HepG2 (cell line): Measurements from ENCODE around the gene SCRT2. TPM values are rescaled to one million over a fixed set of nuclear protein-coding genes. Genes with fewer than 3 reads are reported as not detected.
A peak's percentile ranks its signal among the peaks of the same experiment; 100 is the strongest.

Experiments
- AGO2 ChIP-seq: fragments of 200-400 bp; formaldehyde crosslinking; optimal IDR thresholded peaks from 2 replicates; pipeline ENCODE3; 2017; ENCODE audit warnings: mild to moderate bottlenecking, low read depth, low read length, moderate library complexity
- CCAR2 ChIP-seq: fragments of 200-400 bp; formaldehyde crosslinking; optimal IDR thresholded peaks from 2 replicates; pipeline ENCODE3; 2018; ENCODE audit warnings: low read depth, mild to moderate bottlenecking, low read length, moderate library complexity
- FIP1L1 ChIP-seq: fragments of 200-400 bp; formaldehyde crosslinking; IDR thresholded peaks from 2 replicates; pipeline ENCODE4 v1.6.1; 2018; ENCODE audit warnings: low read depth, mild to moderate bottlenecking, low read length, moderate library complexity, borderline replicate concordance; ENCODE audit not compliant: insufficient read depth
- FOXK2 ChIP-seq: fragments of 450-650 bp; IDR thresholded peaks from 2 replicates; pipeline ENCODE4 v1.6.1; 2016
- HES4 ChIP-seq: sonication (generic); formaldehyde crosslinking; IDR thresholded peaks from 2 replicates; pipeline ENCODE4 v1.9.0; 2021; ENCODE audit warnings: mild to moderate bottlenecking, missing genetic modification reagents, borderline replicate concordance
- NR2F6 ChIP-seq, 2 experiments: IDR thresholded peaks; 2 replicates each; pipeline ENCODE4 v1.6.1; 2016; ENCODE audit warnings: antibody characterized with exemption in 1 of 2, mild to moderate bottlenecking in 1 of 2
- PCBP1 ChIP-seq: fragments of 200-400 bp; formaldehyde crosslinking; IDR thresholded peaks from 2 replicates; pipeline ENCODE4 v1.6.1; 2017; ENCODE audit warnings: mild to moderate bottlenecking, low read depth, low read length, borderline replicate concordance
- SRF ChIP-seq: IDR thresholded peaks from 2 replicates; pipeline ENCODE4 v1.6.1; 2011; ENCODE audit warnings: mild to moderate bottlenecking, low read depth, low read length, moderate library complexity
- YY1 ChIP-seq: IDR thresholded peaks from 2 replicates; pipeline ENCODE4 v1.6.1; 2011; ENCODE audit warnings: low read length, low read depth, moderate library complexity, mild to moderate bottlenecking; ENCODE audit not compliant: insufficient read depth, insufficient replicate concordance
- ZC3H4 ChIP-seq: sonication (generic); formaldehyde crosslinking; IDR thresholded peaks from 2 replicates; pipeline ENCODE4 v1.4.0; 2020; ENCODE audit warnings: missing genetic modification reagents, borderline replicate concordance
- ZNF317 ChIP-seq: sonication (generic); formaldehyde crosslinking; IDR thresholded peaks from 2 replicates; pipeline ENCODE4 v1.5.0; 2020; ENCODE audit warnings: mild to moderate bottlenecking, missing genetic modification reagents
- ZNF598 ChIP-seq: sonication (generic); formaldehyde crosslinking; IDR thresholded peaks from 2 replicates; pipeline ENCODE4 v1.5.1; 2020; ENCODE audit warnings: mild to moderate bottlenecking, missing genetic modification reagents, borderline replicate concordance
- ZNF746 ChIP-seq: sonication (generic); formaldehyde crosslinking; IDR thresholded peaks from 2 replicates; pipeline ENCODE4 v1.8.0; 2022; ENCODE audit warnings: mild to moderate bottlenecking, missing genetic modification reagents
- ZNF775 ChIP-seq: sonication (generic); formaldehyde crosslinking; IDR thresholded peaks from 2 replicates; pipeline ENCODE4 v1.4.0; 2020; ENCODE audit warnings: missing genetic modification reagents, mild to moderate bottlenecking, moderate library complexity, borderline replicate concordance
- ZNF782 ChIP-seq: sonication (generic); formaldehyde crosslinking; IDR thresholded peaks from 2 replicates; pipeline ENCODE4 v1.4.0; 2020; ENCODE audit warnings: missing genetic modification reagents, mild to moderate bottlenecking, borderline replicate concordance
- ZSCAN21 ChIP-seq: sonication (generic); formaldehyde crosslinking; IDR thresholded peaks from 2 replicates; pipeline ENCODE4 v1.8.0; 2022; ENCODE audit warnings: mild to moderate bottlenecking, missing genetic modification reagents, moderate library complexity, borderline replicate concordance
- ZSCAN9 ChIP-seq: IDR thresholded peaks from 2 replicates; pipeline ENCODE4 v1.6.1; 2016; ENCODE audit warnings: borderline replicate concordance
- polyA plus RNA-seq, 8 experiments: library from polyadenylated mRNA; depleted of rRNA in 3 of 8; stranded (reverse) in 7 of 8; unstranded in 1 of 8; fragments of >200 nt; fragmentation: Illumina TruSeq in 4 of 8; extraction: Trizol in 4 of 8; gene quantifications; 2 replicates each; pipeline versions ENCODE4 v1.2.1 to v1.2.3, GENCODE V29; 2011 to 2016; ENCODE audit warnings: low read depth in 4 of 8, missing spikeins in 1 of 8, mixed read lengths in 1 of 8; ENCODE audit not compliant: insufficient read depth in 1 of 8
- total RNA-seq, 5 experiments: library from RNA; depleted of rRNA; stranded (reverse); fragments of >200 nt; fragmentation: Illumina TruSeq; extraction: Trizol; gene quantifications; 2 replicates each; pipeline ENCODE4 v1.2.3, GENCODE V29; 2016; ENCODE audit warnings: low read depth in 1 of 5
- TF ChIP-seq, protein P1 (sequence below): sonication (generic); formaldehyde crosslinking; IDR thresholded peaks from 2 replicates; pipeline ENCODE4 v1.4.0; 2020; ENCODE audit warnings: missing genetic modification reagents, borderline replicate concordance
- TF ChIP-seq, protein P2 (sequence below): sonication (generic); formaldehyde crosslinking; IDR thresholded peaks from 2 replicates; pipeline ENCODE4 v1.5.0; 2020; ENCODE audit warnings: missing genetic modification reagents
- TF ChIP-seq, protein P3 (sequence below): sonication (generic); formaldehyde crosslinking; IDR thresholded peaks from 2 replicates; pipeline ENCODE4 v1.8.1; 2023; ENCODE audit warnings: mild to moderate bottlenecking, moderate library complexity, missing genetic modification reagents
- TF ChIP-seq, protein P4 (sequence below): IDR thresholded peaks from 2 replicates; pipeline ENCODE4 v1.6.1; 2016; ENCODE audit warnings: mild to moderate bottlenecking

The SCRT2 gene
- total and polyA plus RNA-seq, 2 of the 13 experiments (the other 11 are each of a cell fraction or from before 2014, with no cell fraction given): not detected

DNA sequence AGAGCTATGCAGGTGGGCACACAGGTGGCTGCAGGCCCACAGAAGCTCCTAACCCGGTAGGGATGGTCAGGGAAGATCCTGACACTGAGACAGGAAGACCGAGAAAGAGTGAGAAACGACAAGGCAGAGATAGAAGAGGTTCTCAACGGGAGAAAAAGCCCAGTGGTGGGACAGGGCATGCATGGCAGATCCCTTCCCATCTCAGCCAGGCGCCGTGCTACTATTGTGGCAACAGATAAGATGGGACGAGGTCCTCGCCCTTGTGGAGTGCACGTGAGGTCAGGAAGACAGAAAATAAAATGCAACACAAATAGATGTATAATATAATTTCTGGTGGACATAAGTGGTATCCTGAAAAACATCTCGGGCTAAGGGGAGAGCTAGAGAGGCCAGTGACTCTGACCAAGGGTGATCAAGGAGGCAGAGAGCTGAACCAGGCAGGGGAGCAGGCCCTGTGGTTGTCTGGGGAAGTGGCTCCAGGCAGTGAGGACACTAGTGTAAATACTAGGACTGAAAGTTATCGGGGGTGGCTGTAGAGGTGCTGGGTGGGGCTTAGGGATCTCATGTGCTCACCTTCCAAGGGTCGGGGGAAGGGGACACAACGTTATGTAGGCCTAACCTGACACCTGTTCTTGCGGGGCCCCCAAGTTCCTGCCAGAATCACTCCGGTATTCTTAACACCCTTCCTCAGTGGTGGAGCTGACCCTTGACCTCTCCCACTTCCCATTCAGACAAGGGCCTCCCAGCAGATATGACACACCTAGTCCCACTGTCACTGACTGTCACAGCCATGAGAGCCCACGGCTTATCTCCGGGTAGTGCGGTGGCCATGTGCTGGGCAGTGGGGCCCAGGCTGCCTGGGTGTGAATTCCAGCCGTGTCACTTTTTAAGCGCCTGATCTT lies 23.6 kb downstream of the SCRT2 start (continued):
- no peak for TF ChIP-seq ZSCAN21 (CRISPR knock-in tag)
- no peak for TF ChIP-seq HES4 (CRISPR knock-in tag)
- TF ChIP-seq ZNF317 (CRISPR knock-in tag): no peak
- TF ChIP-seq, protein P1, sequence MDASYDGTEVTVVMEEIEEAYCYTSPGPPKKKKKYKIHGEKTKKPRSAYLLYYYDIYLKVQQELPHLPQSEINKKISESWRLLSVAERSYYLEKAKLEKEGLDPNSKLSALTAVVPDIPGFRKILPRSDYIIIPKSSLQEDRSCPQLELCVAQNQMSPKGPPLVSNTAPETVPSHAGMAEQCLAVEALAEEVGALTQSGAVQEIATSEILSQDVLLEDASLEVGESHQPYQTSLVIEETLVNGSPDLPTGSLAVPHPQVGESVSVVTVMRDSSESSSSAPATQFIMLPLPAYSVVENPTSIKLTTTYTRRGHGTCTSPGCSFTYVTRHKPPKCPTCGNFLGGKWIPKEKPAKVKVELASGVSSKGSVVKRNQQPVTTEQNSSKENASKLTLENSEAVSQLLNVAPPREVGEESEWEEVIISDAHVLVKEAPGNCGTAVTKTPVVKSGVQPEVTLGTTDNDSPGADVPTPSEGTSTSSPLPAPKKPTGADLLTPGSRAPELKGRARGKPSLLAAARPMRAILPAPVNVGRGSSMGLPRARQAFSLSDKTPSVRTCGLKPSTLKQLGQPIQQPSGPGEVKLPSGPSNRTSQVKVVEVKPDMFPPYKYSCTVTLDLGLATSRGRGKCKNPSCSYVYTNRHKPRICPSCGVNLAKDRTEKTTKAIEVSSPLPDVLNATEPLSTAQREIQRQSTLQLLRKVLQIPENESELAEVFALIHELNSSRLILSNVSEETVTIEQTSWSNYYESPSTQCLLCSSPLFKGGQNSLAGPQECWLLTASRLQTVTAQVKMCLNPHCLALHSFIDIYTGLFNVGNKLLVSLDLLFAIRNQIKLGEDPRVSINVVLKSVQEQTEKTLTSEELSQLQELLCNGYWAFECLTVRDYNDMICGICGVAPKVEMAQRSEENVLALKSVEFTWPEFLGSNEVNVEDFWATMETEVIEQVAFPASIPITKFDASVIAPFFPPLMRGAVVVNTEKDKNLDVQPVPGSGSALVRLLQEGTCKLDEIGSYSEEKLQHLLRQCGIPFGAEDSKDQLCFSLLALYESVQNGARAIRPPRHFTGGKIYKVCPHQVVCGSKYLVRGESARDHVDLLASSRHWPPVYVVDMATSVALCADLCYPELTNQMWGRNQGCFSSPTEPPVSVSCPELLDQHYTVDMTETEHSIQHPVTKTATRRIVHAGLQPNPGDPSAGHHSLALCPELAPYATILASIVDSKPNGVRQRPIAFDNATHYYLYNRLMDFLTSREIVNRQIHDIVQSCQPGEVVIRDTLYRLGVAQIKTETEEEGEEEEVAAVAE (CRISPR knock-in tag): 0 out of 2 replicates have a peak, but pooled peaks have one; percentile 8
- TF ChIP-seq, protein P2, sequence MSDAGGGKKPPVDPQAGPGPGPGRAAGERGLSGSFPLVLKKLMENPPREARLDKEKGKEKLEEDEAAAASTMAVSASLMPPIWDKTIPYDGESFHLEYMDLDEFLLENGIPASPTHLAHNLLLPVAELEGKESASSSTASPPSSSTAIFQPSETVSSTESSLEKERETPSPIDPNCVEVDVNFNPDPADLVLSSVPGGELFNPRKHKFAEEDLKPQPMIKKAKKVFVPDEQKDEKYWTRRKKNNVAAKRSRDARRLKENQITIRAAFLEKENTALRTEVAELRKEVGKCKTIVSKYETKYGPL (CRISPR knock-in tag): no peak
- TF ChIP-seq ZNF746 (CRISPR knock-in tag): no peak
- TF ChIP-seq, protein P3, sequence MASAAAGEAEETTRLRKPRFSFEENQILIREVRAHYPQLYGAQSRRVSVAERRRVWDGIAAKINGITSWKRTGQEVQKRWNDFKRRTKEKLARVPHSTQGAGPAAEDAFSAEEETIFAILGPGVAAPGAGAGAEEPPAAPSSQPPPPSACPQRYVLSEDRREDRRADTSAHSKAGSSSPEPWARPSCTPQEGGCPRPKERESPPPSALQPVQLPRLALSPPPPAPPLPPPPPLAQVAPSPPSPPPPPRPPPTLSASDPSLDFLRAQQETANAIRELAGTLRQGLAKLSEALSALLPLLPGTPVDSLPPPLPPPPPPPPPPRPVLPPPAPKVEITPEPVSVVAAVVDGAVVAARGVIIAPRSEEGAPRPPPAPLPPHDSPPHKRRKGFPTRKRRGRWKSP (CRISPR knock-in tag): no peak
- no peak for TF ChIP-seq ZNF782 (CRISPR knock-in tag)
- TF ChIP-seq ZC3H4 (CRISPR knock-in tag): no peak; the same call in 1 of the 2 replicates
- TF ChIP-seq ZNF775: 0 out of 2 replicates have a peak, but pooled peaks have one; percentile 51
- TF ChIP-seq YY1: no peak
- no peak for TF ChIP-seq FIP1L1
- no peak; the same call in 1 of the 2 replicates for TF ChIP-seq ZNF598 (CRISPR knock-in tag)
- TF ChIP-seq SRF: no peak
- no peak for TF ChIP-seq ZSCAN9 (CRISPR knock-in tag)
- peak; percentile 80 for TF ChIP-seq NR2F6 (IDR thresholded peaks at IDR 0.05)
- peak; percentile 64 for TF ChIP-seq NR2F6 (CRISPR knock-in tag; IDR thresholded peaks at IDR 0.05)
- TF ChIP-seq CCAR2: no peak
- TF ChIP-seq, protein P4, sequence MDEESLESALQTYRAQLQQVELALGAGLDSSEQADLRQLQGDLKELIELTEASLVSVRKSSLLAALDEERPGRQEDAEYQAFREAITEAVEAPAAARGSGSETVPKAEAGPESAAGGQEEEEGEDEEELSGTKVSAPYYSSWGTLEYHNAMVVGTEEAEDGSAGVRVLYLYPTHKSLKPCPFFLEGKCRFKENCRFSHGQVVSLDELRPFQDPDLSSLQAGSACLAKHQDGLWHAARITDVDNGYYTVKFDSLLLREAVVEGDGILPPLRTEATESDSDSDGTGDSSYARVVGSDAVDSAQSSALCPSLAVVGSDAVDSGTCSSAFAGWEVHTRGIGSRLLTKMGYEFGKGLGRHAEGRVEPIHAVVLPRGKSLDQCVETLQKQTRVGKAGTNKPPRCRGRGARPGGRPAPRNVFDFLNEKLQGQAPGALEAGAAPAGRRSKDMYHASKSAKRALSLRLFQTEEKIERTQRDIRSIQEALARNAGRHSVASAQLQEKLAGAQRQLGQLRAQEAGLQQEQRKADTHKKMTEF (CRISPR knock-in tag): 0 out of 2 replicates have a peak, but pooled peaks have one; percentile 12
- no peak for TF ChIP-seq AGO2
- no peak for TF ChIP-seq FOXK2
- TF ChIP-seq PCBP1: no peak
